HEK293 (cell line): ENCODE results near the gene NFATC3.

Experiments
- CTCF ChIA-PET: fragments of 350-600 bp; formaldehyde crosslinking; extraction: SDS; loops from one replicate; lab custom pipeline; 2021; ENCODE audit warnings: antibody characterized with exemption; lab: Yijun Ruan, JAX
- POLR2A ChIA-PET: fragments of 300-600 bp; formaldehyde crosslinking; extraction: SDS; loops from one replicate; lab custom pipeline; 2020; ENCODE audit warnings: antibody characterized with exemption, inconsistent platforms; lab: Yijun Ruan, JAX
- H3K27ac ChIP-seq: fragments of 200-500 bp; sonication (Bioruptor generic); 2 replicates; pipeline ENCODE4 v1.5.1; 2014; ENCODE audit warnings: low read depth, low read length, control low read depth, inconsistent platforms; ENCODE audit errors: extremely low read depth
- H3K36me3 ChIP-seq, 2 experiments: fragments of 200-500 bp in 1 of 2; sonication (Bioruptor generic) in 1 of 2; 1 replicate in 1 of 2; 2 replicates in 1 of 2; pipeline ENCODE4 v1.5.1; 2014 to 2017; ENCODE audit warnings: inconsistent platforms in 2 of 2, low read length in 2 of 2; ENCODE audit not compliant: control insufficient read depth in 2 of 2, insufficient read depth in 1 of 2
- H3K4me1 ChIP-seq: fragments of 200-500 bp; sonication (Bioruptor generic); 2 replicates; pipeline ENCODE4 v1.5.1; 2014; ENCODE audit warnings: mild to moderate bottlenecking, low read length, inconsistent platforms; ENCODE audit not compliant: control insufficient read depth, insufficient read depth
- H3K4me3 ChIP-seq: 2 replicates; pipeline ENCODE4 v1.5.1; 2011; ENCODE audit warnings: low read depth, mild to moderate bottlenecking, control low read depth, low read length, moderate library complexity
- H3K9me3 ChIP-seq: fragments of 200-500 bp; sonication (Bioruptor generic); 2 replicates; pipeline ENCODE4 v1.5.1; 2014; ENCODE audit warnings: low read depth, low read length, inconsistent platforms; ENCODE audit not compliant: control insufficient read depth, insufficient read depth
- EGR2 ChIP-seq: fragments of 450-650 bp; formaldehyde crosslinking; IDR thresholded peaks from 2 replicates; pipeline ENCODE4 v1.5.1; 2016; ENCODE audit warnings: low read depth, missing biosample characterization, missing genetic modification characterization
- ELK4 ChIP-seq: IDR thresholded peaks from 2 replicates; pipeline ENCODE4 v1.6.1; 2011; ENCODE audit warnings: mild to moderate bottlenecking, low read depth, low read length, borderline replicate concordance
- KLF10 ChIP-seq: fragments of 450-650 bp; IDR thresholded peaks from 2 replicates; pipeline ENCODE4 v1.5.1; 2018; ENCODE audit warnings: missing biosample characterization, mild to moderate bottlenecking, missing genetic modification characterization
- KLF16 ChIP-seq: fragments of 450-650 bp; formaldehyde crosslinking; IDR thresholded peaks from 2 replicates; pipeline ENCODE4 v1.5.1; 2017; ENCODE audit warnings: missing biosample characterization, missing genetic modification characterization
- PRDM6 ChIP-seq: fragments of 450-650 bp; formaldehyde crosslinking; IDR thresholded peaks from 2 replicates; pipeline ENCODE4 v1.5.1; 2017; ENCODE audit warnings: missing biosample characterization, missing genetic modification characterization
- REPIN1 ChIP-seq: fragments of 450-650 bp; formaldehyde crosslinking; IDR thresholded peaks from 2 replicates; pipeline ENCODE4 v1.5.1; 2017; ENCODE audit warnings: missing biosample characterization, missing genetic modification characterization, low read depth
- SP2 ChIP-seq: fragments of 450-650 bp; formaldehyde crosslinking; IDR thresholded peaks from 2 replicates; pipeline ENCODE4 v1.5.1; 2016; ENCODE audit warnings: missing biosample characterization, missing genetic modification characterization
- TSHZ1 ChIP-seq: fragments of 450-650 bp; formaldehyde crosslinking; IDR thresholded peaks from 2 replicates; pipeline ENCODE4 v1.5.1; 2016; ENCODE audit warnings: missing biosample characterization, missing genetic modification characterization, borderline replicate concordance
- ZBTB10 ChIP-seq: fragments of 450-650 bp; formaldehyde crosslinking; IDR thresholded peaks from 2 replicates; pipeline ENCODE4 v1.5.1; 2016; ENCODE audit warnings: missing biosample characterization, missing genetic modification characterization
- ZBTB20 ChIP-seq: fragments of 450-650 bp; formaldehyde crosslinking; IDR thresholded peaks from 2 replicates; pipeline ENCODE4 v1.5.1; 2016; ENCODE audit warnings: missing biosample characterization, missing genetic modification characterization
- ZBTB44 ChIP-seq: fragments of 450-650 bp; IDR thresholded peaks from 2 replicates; pipeline ENCODE4 v1.5.1; 2018; ENCODE audit warnings: missing biosample characterization, mild to moderate bottlenecking, missing genetic modification characterization
- ZFP41 ChIP-seq: fragments of 450-650 bp; formaldehyde crosslinking; IDR thresholded peaks from 2 replicates; pipeline ENCODE4 v1.5.1; 2016; ENCODE audit warnings: missing biosample characterization, missing genetic modification characterization, borderline replicate concordance
- ZNF112 ChIP-seq: fragments of 450-650 bp; formaldehyde crosslinking; IDR thresholded peaks from 2 replicates; pipeline ENCODE4 v1.5.0; 2017; ENCODE audit warnings: missing biosample characterization, missing genetic modification characterization
- ZNF155 ChIP-seq: fragments of 450-650 bp; formaldehyde crosslinking; IDR thresholded peaks from 2 replicates; pipeline ENCODE4 v1.5.1; 2016; ENCODE audit warnings: missing biosample characterization, missing genetic modification characterization
- ZNF335 ChIP-seq: fragments of 450-650 bp; formaldehyde crosslinking; conservative IDR thresholded peaks from 2 replicates; pipeline ENCODE4 v1.5.1; 2016; ENCODE audit warnings: missing biosample characterization, missing genetic modification characterization
- ZNF571 ChIP-seq: fragments of 450-650 bp; formaldehyde crosslinking; IDR thresholded peaks from 2 replicates; pipeline ENCODE4 v1.5.0; 2017; ENCODE audit warnings: missing biosample characterization, missing genetic modification characterization
- ZNF610 ChIP-seq: fragments of 450-650 bp; formaldehyde crosslinking; IDR thresholded peaks from 2 replicates; pipeline ENCODE4 v1.5.1; 2016; ENCODE audit warnings: missing biosample characterization, missing genetic modification characterization, borderline replicate concordance
- ZNF747 ChIP-seq: fragments of 450-650 bp; formaldehyde crosslinking; IDR thresholded peaks from 2 replicates; pipeline ENCODE4 v1.5.1; 2016; ENCODE audit warnings: missing biosample characterization, missing genetic modification characterization
- ZNF76 ChIP-seq: fragments of 450-650 bp; formaldehyde crosslinking; IDR thresholded peaks from 2 replicates; pipeline ENCODE4; 2016; ENCODE audit warnings: low read depth, missing biosample characterization, missing genetic modification characterization, borderline replicate concordance
- ZNF791 ChIP-seq: fragments of 450-650 bp; formaldehyde crosslinking; IDR thresholded peaks from 2 replicates; pipeline ENCODE4 v1.5.1; 2016; ENCODE audit warnings: missing biosample characterization, missing genetic modification characterization
- ZNF830 ChIP-seq: fragments of 450-650 bp; IDR thresholded peaks from 2 replicates; pipeline ENCODE4 v1.5.0; 2018; ENCODE audit warnings: missing biosample characterization, missing genetic modification characterization, low read depth, mild to moderate bottlenecking, moderate library complexity
- ZXDB ChIP-seq: fragments of 450-650 bp; formaldehyde crosslinking; IDR thresholded peaks from 2 replicates; pipeline ENCODE4 v1.5.1; 2016; ENCODE audit warnings: missing biosample characterization, missing genetic modification characterization

NFATC3 gene

GRCh38 chr16:68066763-68067162, 18.4 kb upstream of the NFATC3 start:
- ChIA-PET CTCF (no interaction called here), POLR2A (no interaction called here)
- H3K27ac ChIP-seq: no peak overlapping the region
- H3K4me3 ChIP-seq: no peak overlapping the region
- H3K9me3 ChIP-seq: no peaks in the 10 kb centered on the region
- peaks cover 3 to 73% of the 10 kb centered on the region in 2 experiments; a peak in 2 of 3 replicates for H3K36me3 ChIP-seq
- no peak for TF ChIP-seq ZFP41
- no peak for TF ChIP-seq KLF16 (tag by site-specific recombination)
- TF ChIP-seq ZNF571 (tag by site-specific recombination): no peak
- no peak for TF ChIP-seq ZBTB20 (tag by site-specific recombination)
- no peak for TF ChIP-seq ELK4
- no peak for TF ChIP-seq ZNF830
- TF ChIP-seq ZNF747 (tag by site-specific recombination): no peak
- TF ChIP-seq EGR2 (tag by site-specific recombination): no peak
- TF ChIP-seq ZXDB (tag by site-specific recombination): no peak
- TF ChIP-seq ZNF76 (tag by site-specific recombination): no peak
- no peak for TF ChIP-seq ZBTB44 (tag by site-specific recombination)
- TF ChIP-seq ZNF610: no peak
- H3K4me1 ChIP-seq: peaks cover 5% of the 10 kb centered on the region; the same call in 1 of the 2 replicates

- H3K9me3 ChIP-seq: no peaks in the 10 kb centered on the region
- no peak overlapping the region for H3K27ac ChIP-seq
- TF ChIP-seq TSHZ1 (tag by site-specific recombination): no peak
- TF ChIP-seq KLF16 (tag by site-specific recombination): no peak
- TF ChIP-seq ZNF791 (tag by site-specific recombination): no peak
- no peak for TF ChIP-seq KLF10 (tag by site-specific recombination)
- TF ChIP-seq ZNF335 (tag by site-specific recombination): no peak
- TF ChIP-seq PRDM6 (tag by site-specific recombination): no peak
- TF ChIP-seq ZNF155 (tag by site-specific recombination): no peak
- TF ChIP-seq SP2 (tag by site-specific recombination): no peak
- TF ChIP-seq ZBTB10 (tag by site-specific recombination): no peak
- TF ChIP-seq REPIN1 (tag by site-specific recombination): no peak
- no peak for TF ChIP-seq ZNF112
- peaks cover 3 to 79% of the 10 kb centered on the region in 2 experiments; a peak in 2 of 3 replicates for H3K36me3 ChIP-seq
- H3K4me1 ChIP-seq: peaks cover 5% of the 10 kb centered on the region; the same call in 1 of the 2 replicates
- POLR2A ChIA-PET: interaction anchor here (0.5 to 0.7 kb wide), 3 partner anchors 31 to 154 kb away, joined by 3 to 4 read pairs (median 4); no protein-coding TSS in a partner anchor
- CTCF ChIA-PET: interaction anchor here (0.6 to 1.0 kb wide), 3 partner anchors 56 to 243 kb away, joined by 3 read pairs; no protein-coding TSS in a partner anchor
- no peak overlapping the region for H3K4me3 ChIP-seq
Observed at GRCh38 chr16:68068926-68069325, 16.2 kb upstream of the NFATC3 start.
